ENCODE measurements around the gene TRIM65.
"Not testable (repeated sequence)": the region's sequence is repeated elsewhere in the genome, so short reads cannot be mapped to it uniquely, and the experiment has no call there.

TRIM65 gene

GRCh38 chr17:75854881-75855309, 41.9 kb downstream of the TRIM65 start:
- no peak for DNase-seq (ENCODE audit: low read depth)
- Histone ChIP-seq H3K4me1 (ENCODE audit: control insufficient read depth, insufficient read depth, low read length) (peaks cover 35% of the 10 kb centered on the region), H3K9me3 (ENCODE audit: control insufficient read depth, low read length) (no peaks in the 10 kb centered on the region), H3K4me3 (ENCODE audit: low read length) (peak overlapping the region; percentile 93), H3K27me3 (replicated peaks; ENCODE audit: control insufficient read depth, insufficient read depth, low read length) (no peaks in the 10 kb centered on the region), H3K36me3 (ENCODE audit: control insufficient read depth, insufficient read depth, low read length, severe bottlenecking) (peaks cover 16% of the 10 kb centered on the region), H3K9ac (ENCODE audit: low read length) (peak overlapping the region; percentile 89)

DNA sequence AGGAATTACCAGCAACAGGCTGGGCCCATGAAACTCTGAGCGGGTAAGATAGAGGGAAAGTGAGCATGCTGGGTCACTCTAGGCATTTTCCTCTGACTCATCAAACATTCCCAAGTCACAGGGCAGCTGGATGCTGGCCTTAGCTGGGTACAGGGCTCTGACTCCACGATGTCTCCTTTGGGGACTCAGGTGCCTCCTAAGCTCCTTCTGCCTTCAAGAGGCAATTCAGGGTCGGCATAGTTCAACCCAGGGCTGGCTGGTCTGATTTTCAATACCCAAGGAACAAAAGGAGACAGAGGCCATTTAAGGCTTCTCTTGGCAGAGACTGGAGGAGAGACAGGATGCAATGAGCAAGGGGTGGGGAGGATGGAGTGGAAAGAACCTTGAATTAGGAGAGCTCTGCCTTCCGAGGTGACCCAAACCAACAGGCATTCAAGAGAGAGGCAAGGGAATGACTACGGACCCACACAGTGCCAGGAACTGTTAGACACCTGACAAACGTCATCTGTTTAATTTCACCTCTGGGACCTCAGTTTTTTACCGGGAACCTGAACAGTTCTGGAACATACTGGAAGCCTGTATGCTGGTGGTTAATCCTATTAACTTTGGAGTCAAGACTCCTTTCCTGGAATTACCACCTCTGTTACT, 42.5 kb downstream of the TRIM65 start:
- Histone ChIP-seq H3K36me3 (ENCODE audit: control insufficient read depth, insufficient read depth, low read length, severe bottlenecking) (peaks cover 23% of the 10 kb centered on the region), H3K4me3 (ENCODE audit: low read length) (peak overlapping the region; percentile 93), H3K4me1 (ENCODE audit: control insufficient read depth, insufficient read depth, low read length) (peaks cover 42% of the 10 kb centered on the region), H3K9me3 (ENCODE audit: control insufficient read depth, low read length) (no peaks in the 10 kb centered on the region), H3K27me3 (replicated peaks; ENCODE audit: control insufficient read depth, insufficient read depth, low read length) (no peaks in the 10 kb centered on the region), H3K9ac (ENCODE audit: low read length) (peak overlapping the region; percentile 89)
- peak; percentile 46 for DNase-seq (ENCODE audit: low read depth)

DNA sequence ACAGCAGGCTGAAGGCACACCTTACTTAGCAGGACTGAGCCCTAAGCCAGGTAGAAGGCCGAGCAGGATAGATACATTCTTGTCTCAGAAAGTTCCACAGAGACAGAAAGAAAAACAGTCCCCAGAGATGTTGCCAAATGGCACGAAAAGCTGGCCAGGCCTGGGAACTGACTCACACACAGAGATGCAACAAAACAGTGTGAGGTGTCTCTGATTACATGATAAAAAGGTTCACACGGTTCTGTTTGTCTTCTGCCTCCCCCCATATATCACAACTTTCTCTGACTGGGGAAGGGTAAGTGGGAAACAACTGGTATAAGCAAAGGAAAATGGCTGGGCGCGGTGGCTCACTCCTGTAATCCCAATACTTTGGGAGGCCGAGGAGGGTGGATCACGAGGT, 43.3 kb downstream of the TRIM65 start:
- peak; percentile 44 for DNase-seq (ENCODE audit: low read depth)
- Histone ChIP-seq H3K27me3 (replicated peaks; ENCODE audit: control insufficient read depth, insufficient read depth, low read length) (no peaks in the 10 kb centered on the region), H3K4me3 (ENCODE audit: low read length) (peak overlapping the region; percentile 93), H3K4me1 (ENCODE audit: control insufficient read depth, insufficient read depth, low read length) (peaks cover 50% of the 10 kb centered on the region), H3K9me3 (ENCODE audit: control insufficient read depth, low read length) (no peaks in the 10 kb centered on the region), H3K36me3 (ENCODE audit: control insufficient read depth, insufficient read depth, low read length, severe bottlenecking) (peaks cover 30% of the 10 kb centered on the region), H3K9ac (ENCODE audit: low read length) (peak overlapping the region; percentile 55)

DNA sequence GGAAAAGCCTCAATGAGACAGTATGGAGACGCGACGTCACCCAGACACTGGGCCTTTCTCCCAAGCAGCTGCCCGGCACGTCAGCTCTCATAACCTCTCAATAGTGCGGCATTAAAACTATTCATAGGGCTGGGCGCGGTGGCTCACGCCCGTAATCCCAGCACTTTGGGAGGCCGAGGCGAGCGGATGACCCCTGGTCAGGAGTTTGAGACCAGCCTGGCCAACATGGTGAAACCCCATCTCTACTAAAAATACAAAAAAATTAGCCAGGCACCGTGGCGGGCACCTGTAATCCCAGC, 45.1 kb downstream of the TRIM65 start:
- not testable (repeated sequence) for H3K9me3 ChIP-seq (ENCODE audit: control insufficient read depth, low read length); H3K4me3 ChIP-seq (ENCODE audit: low read length); DNase-seq (ENCODE audit: low read depth); H3K27me3 ChIP-seq (replicated peaks; ENCODE audit: control insufficient read depth, insufficient read depth, low read length)
- H3K9ac ChIP-seq (ENCODE audit: low read length), result peak overlapping the region; percentile 2
- H3K4me1 ChIP-seq (ENCODE audit: control insufficient read depth, insufficient read depth, low read length), result peaks cover 55% of the 10 kb centered on the region
- peaks cover 48% of the 10 kb centered on the region for H3K36me3 ChIP-seq (ENCODE audit: control insufficient read depth, insufficient read depth, low read length, severe bottlenecking)

GRCh38 chr17:75850928-75851692, 45.6 kb downstream of the TRIM65 start:
- H3K4me1 ChIP-seq (ENCODE audit: control insufficient read depth, insufficient read depth, low read length), result peaks cover 52% of the 10 kb centered on the region
- DNase-seq (ENCODE audit: low read depth), result no peak
- H3K4me3 ChIP-seq (ENCODE audit: low read length), result no peak overlapping the region
- H3K9me3 ChIP-seq (ENCODE audit: control insufficient read depth, low read length), result no peaks in the 10 kb centered on the region
- H3K27me3 ChIP-seq (replicated peaks; ENCODE audit: control insufficient read depth, insufficient read depth, low read length), result no peaks in the 10 kb centered on the region
- H3K36me3 ChIP-seq (ENCODE audit: control insufficient read depth, insufficient read depth, low read length, severe bottlenecking), result peaks cover 53% of the 10 kb centered on the region
- H3K9ac ChIP-seq (ENCODE audit: low read length), result peak overlapping the region; percentile 2

GRCh38 chr17:75849724-75850123, 47.0 kb downstream of the TRIM65 start:
- Histone ChIP-seq H3K36me3 (ENCODE audit: control insufficient read depth, insufficient read depth, low read length, severe bottlenecking) (peaks cover 57% of the 10 kb centered on the region), H3K4me1 (ENCODE audit: control insufficient read depth, insufficient read depth, low read length) (peaks cover 65% of the 10 kb centered on the region), H3K9ac (ENCODE audit: low read length) (peak overlapping the region; percentile 0), H3K9me3 (ENCODE audit: control insufficient read depth, low read length) (no peaks in the 10 kb centered on the region), H3K27me3 (replicated peaks; ENCODE audit: control insufficient read depth, insufficient read depth, low read length) (no peaks in the 10 kb centered on the region), H3K4me3 (ENCODE audit: low read length) (no peak overlapping the region)
- no peak for DNase-seq (ENCODE audit: low read depth)

GRCh38 chr17:75849279-75849646, 47.5 kb downstream of the TRIM65 start:
- Histone ChIP-seq H3K36me3 (ENCODE audit: control insufficient read depth, insufficient read depth, low read length, severe bottlenecking) (peaks cover 57% of the 10 kb centered on the region), H3K4me1 (ENCODE audit: control insufficient read depth, insufficient read depth, low read length) (peaks cover 62% of the 10 kb centered on the region), H3K27me3 (replicated peaks; ENCODE audit: control insufficient read depth, insufficient read depth, low read length) (no peaks in the 10 kb centered on the region), H3K9ac (ENCODE audit: low read length) (peak overlapping the region; percentile 35), H3K9me3 (ENCODE audit: control insufficient read depth, low read length) (no peaks in the 10 kb centered on the region), H3K4me3 (ENCODE audit: low read length) (no peak overlapping the region)
- no peak for DNase-seq (ENCODE audit: low read depth)

DNA sequence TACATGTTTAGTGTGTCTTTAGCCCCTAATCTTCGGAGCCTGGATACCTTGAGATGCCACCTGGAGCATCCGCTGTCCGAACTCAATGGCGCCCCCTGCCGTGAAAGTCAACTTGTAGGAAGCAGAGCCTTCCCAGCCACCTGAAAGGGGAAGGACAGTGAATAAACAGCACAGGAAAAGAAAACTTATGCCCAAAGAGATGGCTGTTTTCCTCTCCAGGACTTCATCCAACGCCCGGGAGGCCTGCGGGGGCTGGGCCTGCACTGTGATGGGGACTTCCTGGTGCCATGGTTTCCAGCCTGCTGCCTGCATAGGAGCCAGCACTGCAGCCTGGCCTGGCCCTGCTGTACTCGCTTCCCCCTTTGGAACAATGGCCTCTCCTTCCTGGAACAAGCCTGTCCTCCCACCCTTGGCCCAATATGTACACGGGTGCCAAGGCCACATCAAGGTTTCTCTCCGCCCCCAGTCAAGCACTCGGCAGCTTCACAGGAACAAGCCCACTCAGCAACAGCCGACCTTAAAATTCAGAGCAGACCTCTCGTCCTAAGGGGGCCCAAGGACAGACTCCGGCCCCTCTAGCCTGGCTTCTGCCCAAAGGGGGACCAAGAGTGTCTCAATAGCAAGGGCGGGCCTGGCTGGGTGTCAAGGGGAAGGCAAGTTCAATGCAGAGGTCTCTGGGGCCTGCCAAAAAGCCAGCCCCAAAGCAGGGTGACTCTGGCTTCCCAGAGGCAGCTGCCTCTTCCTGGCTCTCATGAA, 48.0 kb downstream of the TRIM65 start:
- Histone ChIP-seq H3K4me3 (ENCODE audit: low read length) (no peak overlapping the region), H3K36me3 (ENCODE audit: control insufficient read depth, insufficient read depth, low read length, severe bottlenecking) (peaks cover 57% of the 10 kb centered on the region), H3K9ac (ENCODE audit: low read length) (peak overlapping the region; percentile 35), H3K9me3 (ENCODE audit: control insufficient read depth, low read length) (no peaks in the 10 kb centered on the region), H3K4me1 (ENCODE audit: control insufficient read depth, insufficient read depth, low read length) (peaks cover 56% of the 10 kb centered on the region), H3K27me3 (replicated peaks; ENCODE audit: control insufficient read depth, insufficient read depth, low read length) (no peaks in the 10 kb centered on the region)
- DNase-seq (ENCODE audit: low read depth), result peak; percentile 69

DNA sequence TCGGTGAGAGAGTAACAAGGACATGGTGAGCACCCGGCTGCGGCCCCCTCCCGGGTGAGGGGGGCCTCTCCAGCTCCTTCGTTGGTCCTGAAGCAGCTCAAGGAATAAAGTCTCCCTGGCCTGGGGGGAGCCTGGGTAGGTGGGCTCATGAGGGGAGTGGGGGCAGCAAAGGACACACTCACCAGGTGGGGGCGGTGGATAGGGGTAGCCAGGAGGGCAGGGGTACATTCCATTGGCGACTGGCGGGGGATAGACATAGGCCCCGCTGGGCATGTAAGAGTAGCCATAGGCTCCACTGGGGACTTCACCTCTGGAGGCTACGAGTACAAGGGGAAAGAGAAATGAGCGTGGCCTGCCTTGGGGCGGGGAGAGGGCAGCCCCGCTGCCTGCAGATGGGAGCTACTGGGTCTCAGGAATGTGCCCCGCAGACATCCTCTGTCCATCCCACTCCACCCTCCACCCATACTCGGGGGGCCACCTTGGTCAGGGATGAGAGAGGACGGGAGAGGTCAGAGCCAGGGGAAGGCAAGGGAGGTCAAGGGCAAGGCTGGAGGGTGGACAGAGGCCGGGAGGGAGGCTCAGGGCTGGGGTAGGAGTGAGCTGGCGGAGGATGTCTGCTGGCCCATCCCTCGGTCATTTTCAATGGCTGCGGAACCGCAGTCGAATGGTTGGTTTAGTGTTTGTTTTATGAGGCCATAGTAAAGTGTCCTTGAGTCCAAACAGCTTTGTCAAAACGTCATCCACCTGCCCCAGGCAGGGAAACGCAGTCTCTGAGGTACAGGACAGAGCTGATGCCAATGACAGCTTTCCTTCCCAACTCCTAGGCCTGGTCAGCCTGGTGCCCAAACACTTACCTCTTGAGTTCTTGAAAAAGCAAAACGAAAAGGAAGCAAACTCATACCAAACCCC, 48.9 kb downstream of the TRIM65 start:
- Histone ChIP-seq H3K4me1 (ENCODE audit: control insufficient read depth, insufficient read depth, low read length) (peaks cover 49% of the 10 kb centered on the region), H3K4me3 (ENCODE audit: low read length) (no peak overlapping the region), H3K9me3 (ENCODE audit: control insufficient read depth, low read length) (no peaks in the 10 kb centered on the region), H3K36me3 (ENCODE audit: control insufficient read depth, insufficient read depth, low read length, severe bottlenecking) (peaks cover 57% of the 10 kb centered on the region), H3K27me3 (replicated peaks; ENCODE audit: control insufficient read depth, insufficient read depth, low read length) (no peaks in the 10 kb centered on the region), H3K9ac (ENCODE audit: low read length) (no peak overlapping the region)
- no peak for DNase-seq (ENCODE audit: low read depth)

DNA sequence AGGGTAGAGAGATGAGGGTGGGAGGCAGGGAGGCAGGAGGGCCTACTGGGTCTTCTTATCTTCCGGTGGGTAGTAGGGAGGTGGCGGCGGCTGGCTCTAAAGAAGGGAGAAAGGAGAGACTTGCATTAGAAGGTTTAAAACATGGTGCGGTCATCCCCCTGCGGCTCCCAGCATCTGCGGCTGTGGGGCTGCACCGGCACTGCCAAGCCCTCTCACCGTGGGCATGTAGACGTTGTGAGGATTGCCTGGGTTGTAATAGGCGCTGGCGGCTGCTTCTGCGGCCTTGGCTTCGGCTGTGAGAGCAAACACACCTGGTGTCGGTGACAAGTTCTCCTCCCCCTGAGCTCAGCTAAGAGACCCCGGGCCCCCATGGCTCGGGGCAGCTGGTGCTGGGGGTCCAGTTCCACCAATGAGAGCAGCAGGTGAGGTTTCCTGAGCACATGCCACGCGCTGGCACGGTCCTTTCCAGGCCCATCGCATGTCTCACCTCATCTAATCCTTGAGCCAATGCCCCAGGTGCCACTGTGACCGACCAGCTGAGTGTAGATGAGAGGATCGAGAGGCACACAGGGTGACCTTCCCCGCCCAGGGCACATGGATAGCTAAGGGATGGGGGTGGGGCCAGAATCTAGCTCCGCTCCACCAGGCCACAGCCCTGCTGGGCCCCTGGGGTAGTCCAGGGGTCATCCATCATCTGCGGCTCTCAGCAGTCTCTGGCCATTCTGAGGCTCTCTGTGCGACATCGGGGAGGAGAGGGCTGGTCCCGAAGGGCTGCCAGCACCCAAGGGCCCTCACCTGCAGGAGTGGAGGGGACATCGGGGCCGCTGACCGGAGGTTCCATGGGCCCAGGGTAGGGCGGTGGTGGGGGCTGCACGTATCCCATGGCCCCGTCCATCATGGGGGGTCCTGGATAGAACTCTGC, 49.8 kb downstream of the TRIM65 start:
- no peak for DNase-seq (ENCODE audit: low read depth)
- Histone ChIP-seq H3K9ac (ENCODE audit: low read length) (no peak overlapping the region), H3K27me3 (replicated peaks; ENCODE audit: control insufficient read depth, insufficient read depth, low read length) (no peaks in the 10 kb centered on the region), H3K36me3 (ENCODE audit: control insufficient read depth, insufficient read depth, low read length, severe bottlenecking) (peaks cover 57% of the 10 kb centered on the region), H3K4me1 (ENCODE audit: control insufficient read depth, insufficient read depth, low read length) (peaks cover 49% of the 10 kb centered on the region), H3K9me3 (ENCODE audit: control insufficient read depth, low read length) (no peaks in the 10 kb centered on the region), H3K4me3 (ENCODE audit: low read length) (no peak overlapping the region)

All from adipocyte (in vitro differentiated cells).